T-helper 9 cell (primary cell): Measurements from ENCODE around the gene LPCAT2.

Source experiments
- DNase-seq: peaks from one replicate; pipeline ENCODE4 v3.0.0-alpha.2; 2020

LPCAT2 gene

DNA sequence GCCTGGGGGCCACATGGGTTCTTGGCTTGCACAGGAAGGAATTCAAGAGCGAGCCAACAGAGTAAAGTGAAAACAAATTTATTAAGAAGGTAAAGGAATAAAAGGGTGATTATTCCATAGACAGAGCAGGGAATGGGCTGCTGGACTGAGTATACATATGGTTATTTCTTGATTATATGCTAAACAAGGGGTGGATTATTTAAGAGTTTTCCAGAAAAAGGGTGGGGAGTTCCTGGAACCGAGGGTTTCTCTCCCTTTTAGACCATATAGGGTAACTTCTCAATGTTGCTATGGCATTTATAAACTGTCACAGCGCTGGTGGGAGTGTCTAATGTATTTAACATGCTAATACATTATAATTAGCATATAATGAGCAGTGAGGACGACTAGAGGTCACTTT, 27.8 kb upstream of the LPCAT2 start:
- DNase-seq = no peak

DNA sequence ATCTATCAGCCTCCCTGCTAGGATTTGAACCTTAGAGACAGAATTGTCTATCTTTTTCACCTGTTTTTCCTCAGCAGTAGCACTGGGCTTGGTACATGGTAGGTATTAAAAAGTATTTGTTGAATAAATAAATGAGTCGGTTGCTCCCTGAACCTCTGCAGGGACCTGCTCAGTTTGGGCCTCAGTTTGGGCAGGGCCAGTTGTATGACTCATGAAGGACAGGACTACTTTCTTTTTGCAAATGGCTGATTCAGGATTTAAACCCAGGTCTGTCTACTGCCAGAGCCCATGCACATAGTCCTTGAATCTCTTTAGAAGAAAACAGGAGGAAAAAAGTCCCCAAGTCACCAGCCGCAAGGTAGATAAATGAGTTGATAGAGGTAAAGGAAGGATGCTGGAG, 26.8 kb upstream of the LPCAT2 start:
- DNase-seq = no peak

DNA sequence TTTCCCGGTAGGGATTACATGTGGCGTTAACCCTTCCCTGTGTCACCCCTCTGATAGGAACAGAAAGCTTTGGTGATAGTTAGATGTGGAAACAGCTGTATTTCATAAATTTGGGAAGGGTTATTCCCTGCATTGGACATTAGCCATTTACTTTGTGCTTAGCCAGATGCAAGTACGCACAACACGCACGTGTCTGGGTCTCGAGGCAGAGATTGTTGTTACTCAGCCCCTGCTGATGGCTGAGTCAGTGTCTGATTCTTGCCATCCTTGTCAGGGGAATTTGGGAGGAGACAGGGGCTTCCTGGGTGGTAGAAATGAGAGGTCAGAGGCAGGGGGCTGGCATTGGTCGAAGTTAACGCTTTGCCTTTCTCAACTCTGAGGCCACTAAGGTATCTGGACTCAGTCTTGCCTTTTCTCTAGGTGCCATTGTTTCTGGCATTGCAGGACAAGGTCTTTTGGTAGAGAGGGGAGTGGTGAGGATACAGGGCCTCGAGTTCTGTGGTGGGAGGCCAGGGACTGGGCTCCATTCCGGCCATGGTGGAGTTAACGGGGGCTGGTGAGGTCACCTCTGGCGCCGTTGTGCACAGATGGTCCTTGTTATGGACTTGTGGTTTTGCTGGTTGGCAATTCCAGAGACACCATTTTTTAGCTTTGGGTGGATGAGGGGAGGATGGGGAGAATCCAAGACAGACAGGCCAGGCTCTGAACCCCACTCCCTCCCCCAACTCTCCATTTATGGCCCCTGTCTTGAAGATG, 21.6 kb upstream of the LPCAT2 start:
- no peak for DNase-seq

DNA sequence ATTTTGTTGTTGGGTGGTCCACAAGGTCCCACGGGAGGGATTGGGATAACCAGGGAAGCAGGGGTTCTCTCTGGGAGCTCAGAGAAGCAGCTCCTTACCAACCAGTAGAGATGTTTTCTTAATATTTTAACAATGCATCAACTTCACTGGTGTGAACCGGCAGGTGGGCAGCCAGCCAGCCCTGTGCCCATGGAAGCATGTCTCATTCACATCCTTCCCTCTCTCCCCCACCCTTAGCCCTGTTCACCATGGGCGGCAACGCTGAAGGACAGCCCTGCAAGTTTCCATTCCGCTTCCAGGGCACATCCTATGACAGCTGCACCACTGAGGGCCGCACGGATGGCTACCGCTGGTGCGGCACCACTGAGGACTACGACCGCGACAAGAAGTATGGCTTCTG, 20.6 kb upstream of the LPCAT2 start:
- no peak for DNase-seq

DNA sequence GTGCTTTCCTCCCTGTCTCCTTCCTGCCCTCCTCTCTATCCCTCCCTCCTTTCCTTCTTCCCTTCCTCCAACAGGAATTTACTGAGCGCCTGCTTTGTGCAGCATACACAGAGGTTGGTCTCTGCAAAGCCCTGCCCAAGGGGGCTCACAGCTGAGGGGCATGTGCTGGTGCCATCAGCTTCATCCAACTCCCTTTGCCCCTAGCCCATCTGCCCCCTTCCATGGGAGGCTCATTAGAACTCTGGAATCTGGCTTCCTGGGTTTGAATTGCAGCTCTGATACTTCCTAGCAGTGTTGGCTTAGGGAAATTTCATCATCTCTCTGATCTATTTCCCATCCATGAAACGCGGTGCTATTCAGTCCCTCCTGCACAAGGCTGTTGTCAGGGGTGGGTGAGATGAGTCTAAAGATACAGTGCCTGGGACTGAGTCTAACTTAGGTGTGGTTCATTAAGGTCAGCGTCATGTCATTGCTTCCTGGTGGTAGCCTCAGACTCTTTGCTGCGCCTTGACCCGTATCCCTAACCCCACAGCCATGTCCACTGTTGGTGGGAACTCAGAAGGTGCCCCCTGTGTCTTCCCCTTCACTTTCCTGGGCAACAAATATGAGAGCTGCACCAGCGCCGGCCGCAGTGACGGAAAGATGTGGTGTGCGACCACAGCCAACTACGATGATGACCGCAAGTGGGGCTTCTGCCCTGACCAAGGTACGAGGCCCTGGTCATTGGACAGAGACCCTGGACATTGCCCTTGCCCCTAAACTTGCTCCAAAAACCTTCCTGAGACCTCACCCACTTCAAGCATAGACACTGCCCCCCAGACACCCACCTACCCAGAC, 19.5 kb upstream of the LPCAT2 start:
- DNase-seq = no peak

DNA sequence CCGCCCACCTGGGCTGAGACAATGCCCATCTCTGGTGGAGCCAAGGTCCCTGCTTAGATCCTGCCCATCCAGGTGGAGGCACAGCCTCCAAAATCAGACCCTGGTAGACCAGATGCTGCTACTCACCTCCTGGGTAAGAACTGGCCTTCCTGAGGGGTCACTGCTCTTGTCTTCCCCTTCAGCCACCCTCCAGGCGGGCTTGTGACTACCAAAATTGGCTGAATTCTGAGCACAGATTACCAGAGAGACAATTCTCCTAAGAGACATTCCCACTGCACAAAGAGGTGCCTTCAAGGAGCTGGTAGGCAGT, 19.0 kb upstream of the LPCAT2 start:
- DNase-seq = no peak

DNA sequence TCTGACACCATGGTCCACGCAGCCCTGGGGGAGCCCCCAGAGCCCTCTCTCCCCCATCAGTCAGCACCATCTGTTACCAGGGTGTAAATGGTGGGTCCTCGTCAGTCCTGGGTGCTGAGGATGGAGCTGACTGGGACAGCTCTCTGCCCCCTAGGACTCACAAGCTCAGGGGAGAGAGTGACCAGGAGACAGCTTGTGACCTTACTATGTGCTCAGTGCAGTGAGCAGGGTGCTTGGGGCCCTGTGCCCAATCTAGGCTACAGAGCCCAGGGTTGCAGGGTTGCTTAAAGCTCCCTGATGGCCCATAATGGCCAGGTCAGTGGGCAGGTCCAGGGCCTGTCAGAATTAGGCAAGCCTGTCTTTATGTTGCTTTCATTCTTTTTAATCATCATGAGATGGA, 18.6 kb upstream of the LPCAT2 start:
- DNase-seq = no peak

DNA sequence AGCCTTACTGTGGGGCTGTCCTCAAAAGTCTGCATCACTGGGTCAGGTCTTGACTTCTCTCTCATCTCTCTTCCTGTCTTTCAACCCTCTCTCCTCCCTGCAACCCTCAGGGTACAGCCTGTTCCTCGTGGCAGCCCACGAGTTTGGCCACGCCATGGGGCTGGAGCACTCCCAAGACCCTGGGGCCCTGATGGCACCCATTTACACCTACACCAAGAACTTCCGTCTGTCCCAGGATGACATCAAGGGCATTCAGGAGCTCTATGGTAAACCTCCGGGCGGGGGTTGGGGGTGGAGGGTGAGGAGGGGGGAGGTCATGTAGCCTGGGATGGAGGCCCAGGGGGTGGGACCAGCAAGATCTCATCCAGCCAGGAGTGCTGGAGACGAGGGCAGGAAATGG, 17.2 kb upstream of the LPCAT2 start:
- DNase-seq = no peak

DNA sequence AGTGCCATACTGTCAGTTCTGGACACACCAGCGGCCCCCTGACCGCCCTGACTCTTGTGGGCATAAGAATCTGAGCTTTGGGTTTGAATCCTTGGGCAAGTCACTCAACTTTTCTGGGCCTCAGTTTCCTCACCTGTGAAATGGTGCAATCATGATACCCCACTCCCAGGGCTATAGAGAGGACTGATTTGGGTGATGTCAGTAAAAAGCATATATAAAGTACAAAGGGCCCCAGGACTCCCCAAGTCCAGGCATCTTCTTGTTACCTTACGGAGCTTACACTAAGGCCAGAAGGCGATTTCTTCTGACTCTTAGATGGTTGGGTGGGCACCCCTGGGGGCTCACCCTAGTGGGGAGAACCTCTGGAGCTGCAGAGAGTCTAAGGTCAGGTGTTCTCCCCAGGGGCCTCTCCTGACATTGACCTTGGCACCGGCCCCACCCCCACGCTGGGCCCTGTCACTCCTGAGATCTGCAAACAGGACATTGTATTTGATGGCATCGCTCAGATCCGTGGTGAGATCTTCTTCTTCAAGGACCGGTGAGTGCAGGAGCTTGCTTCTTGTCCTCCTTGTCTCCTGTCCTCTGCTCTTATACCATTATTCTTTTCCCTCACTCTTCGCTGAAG, 16.0 kb upstream of the LPCAT2 start:
- DNase-seq = no peak

DNA sequence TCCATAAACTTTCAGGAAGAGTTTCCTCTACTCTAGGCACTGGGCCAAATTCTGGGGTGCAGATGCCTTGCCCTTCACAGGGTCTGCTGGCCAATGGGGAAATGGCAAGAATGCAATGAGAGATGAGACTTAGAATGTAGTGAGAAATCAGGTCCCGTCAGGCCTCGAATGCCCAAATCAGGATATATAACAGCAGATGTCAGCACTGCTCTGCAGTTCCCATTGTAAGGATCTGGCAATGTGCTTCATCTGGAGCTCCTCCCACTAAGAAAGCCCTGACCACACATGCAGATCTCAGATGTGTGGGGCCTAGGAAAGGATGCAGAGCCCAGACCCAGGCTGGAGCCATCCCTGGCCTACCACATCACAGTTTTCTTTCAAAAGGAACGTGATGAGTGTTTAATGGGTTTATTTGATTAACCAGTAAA, 13.9 kb upstream of the LPCAT2 start:
- DNase-seq = no peak

DNA sequence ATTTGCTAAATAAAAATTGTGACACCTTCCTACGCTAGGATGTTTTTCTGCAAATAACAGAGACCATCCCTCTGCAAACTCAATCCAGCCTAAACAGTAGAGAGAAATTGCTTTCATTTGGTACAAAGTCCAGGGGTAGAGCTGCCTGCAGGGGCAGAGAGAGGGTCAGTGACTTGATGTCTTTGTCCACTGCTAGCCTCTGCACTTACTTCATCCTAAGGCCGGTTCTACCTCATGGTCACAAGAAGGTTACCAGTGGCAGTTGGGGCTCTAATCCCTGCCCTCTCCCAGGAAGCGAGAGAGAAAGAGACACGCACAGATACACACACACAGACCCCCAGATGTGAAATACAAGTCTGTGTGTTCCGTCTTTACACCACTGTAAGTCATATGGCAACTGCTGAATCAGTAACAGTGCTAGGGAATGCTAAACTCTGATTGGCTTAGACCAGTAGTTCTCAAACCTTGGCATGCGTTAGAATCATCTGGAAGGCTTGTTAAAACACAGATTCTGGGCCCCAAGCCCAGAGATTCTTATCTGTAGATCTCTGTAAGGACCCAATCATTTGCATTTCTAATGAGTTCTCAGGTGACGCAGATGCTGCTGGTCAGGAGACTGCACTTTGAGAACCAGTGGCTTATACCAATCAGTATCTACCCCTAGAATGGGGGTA, 13.1 kb upstream of the LPCAT2 start:
- no peak for DNase-seq

DNA sequence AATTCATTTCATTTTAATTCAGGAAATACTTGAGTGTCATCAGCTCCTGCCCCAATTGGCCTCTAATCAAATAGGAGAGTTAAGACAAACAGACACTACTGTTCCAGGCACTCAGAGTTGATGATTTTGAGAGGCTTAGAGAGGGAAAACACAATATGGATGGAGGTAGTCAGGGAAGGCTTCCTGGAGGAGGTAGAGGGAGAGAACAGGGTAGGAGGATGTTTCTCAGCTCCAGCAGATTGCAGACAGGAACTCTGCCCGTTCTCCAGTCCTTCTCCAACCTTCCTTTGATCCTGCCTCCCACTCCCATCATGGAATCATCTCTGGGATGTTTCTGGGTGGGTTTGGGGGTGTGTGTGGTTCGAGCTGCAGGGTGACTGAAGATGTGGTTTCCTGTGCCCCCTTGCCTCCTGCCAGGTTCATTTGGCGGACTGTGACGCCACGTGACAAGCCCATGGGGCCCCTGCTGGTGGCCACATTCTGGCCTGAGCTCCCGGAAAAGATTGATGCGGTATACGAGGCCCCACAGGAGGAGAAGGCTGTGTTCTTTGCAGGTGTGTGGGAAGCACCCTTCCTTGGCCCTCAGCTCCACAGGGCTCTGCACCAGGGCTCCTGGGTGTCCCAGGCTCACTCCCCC, 12.2 kb upstream of the LPCAT2 start:
- no peak for DNase-seq

DNA sequence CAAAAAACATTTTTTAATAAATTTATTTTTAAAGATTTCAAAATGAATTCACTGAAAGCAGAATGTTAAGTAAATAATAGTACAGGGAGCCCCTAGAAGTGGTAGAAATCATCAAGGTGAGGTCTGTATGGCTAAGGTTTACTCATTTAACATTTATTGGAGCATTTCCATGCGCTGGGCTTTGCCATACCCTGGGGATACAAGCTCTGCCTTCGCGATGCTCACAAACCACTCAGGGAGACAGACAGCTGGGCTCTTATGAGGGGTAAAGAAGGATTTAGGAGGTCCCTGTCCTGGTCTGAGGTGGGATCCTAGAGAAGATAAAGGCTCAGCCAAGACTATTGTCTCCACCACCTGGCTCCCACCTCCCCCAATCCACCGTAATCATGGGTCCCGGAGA, 11.3 kb upstream of the LPCAT2 start:
- DNase-seq = no peak

DNA sequence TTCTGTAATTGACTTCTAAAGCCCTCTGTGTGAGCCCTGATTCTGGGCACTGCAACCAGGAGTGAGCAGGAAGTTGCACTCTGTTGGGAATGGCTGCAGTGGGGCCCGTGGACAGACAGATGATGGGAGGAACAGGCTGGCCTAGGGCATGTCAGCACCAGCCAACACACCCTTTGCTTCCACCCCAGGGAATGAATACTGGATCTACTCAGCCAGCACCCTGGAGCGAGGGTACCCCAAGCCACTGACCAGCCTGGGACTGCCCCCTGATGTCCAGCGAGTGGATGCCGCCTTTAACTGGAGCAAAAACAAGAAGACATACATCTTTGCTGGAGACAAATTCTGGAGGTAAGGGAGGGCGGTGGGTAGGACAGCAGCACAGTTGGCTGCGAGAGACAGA, 10.8 kb upstream of the LPCAT2 start:
- DNase-seq = no peak

DNA sequence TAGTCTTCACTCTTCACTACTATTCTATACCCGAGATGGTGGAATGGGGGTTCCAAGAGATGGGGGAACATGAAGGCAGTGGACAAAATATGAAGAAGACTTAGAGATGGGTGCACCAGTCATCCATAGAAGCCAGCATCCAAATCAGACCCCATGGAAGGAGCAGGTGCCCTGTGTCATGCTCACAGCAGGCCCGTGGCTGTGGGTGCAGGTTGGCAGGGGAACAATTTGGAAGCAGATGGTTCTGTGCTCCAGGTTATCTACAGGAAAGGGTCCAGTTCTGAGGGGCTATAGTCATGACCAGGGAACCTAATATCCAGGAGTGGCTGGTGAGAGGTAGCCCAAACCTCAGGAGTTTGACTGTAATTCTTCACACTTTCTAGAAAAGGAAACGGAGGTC, 9.6 kb upstream of the LPCAT2 start:
- no peak for DNase-seq

DNA sequence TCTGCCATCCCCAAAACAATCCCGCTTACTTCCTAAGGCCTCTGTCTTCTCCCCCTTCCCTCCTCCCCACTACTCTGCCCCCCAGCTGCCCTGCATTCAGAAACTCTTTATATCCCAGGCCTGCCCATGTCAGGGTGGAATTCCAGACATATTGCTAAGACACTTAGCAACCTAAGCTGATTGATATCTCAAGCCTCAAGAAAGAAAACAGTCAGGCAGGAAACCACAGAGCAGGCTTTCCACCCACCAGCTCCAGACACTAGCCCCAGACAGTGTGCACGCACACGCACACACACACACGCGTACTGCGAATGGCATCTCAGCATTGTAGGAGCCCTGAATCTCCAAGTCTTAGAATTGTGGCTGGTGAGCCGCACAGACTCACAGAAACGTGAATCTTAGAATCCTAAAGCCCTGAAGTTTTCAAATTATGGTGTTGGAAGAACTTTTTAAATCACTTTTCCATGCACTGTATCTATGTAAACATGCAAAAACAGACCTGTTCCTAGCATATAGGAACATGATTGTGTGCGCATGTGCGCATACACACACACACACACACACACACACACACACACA, 8.8 kb upstream of the LPCAT2 start:
- DNase-seq = no peak

DNA sequence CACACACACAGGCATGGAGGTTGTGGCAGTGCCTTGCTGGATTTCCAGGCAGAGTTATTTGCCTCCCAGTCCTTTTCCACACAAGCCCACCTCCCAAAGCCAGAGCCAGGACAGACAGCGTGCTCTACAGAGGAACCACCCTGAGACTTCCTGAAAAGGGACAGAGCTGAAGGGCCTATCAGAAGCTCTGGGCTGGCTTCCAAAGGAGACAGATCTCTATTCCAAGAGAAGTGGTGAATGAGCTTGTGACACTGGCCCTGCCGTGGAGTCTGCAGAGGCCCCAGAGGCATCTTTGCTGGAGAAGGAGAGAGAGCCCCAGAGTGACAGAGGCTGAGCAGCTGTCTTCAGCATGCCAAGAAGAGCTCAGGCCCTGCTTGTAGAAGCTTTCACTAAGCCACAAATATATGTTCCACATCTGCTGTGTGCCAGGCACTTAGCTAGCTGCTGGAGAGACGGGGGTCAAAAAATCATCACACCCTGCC, 8.3 kb upstream of the LPCAT2 start:
- no peak for DNase-seq

DNA sequence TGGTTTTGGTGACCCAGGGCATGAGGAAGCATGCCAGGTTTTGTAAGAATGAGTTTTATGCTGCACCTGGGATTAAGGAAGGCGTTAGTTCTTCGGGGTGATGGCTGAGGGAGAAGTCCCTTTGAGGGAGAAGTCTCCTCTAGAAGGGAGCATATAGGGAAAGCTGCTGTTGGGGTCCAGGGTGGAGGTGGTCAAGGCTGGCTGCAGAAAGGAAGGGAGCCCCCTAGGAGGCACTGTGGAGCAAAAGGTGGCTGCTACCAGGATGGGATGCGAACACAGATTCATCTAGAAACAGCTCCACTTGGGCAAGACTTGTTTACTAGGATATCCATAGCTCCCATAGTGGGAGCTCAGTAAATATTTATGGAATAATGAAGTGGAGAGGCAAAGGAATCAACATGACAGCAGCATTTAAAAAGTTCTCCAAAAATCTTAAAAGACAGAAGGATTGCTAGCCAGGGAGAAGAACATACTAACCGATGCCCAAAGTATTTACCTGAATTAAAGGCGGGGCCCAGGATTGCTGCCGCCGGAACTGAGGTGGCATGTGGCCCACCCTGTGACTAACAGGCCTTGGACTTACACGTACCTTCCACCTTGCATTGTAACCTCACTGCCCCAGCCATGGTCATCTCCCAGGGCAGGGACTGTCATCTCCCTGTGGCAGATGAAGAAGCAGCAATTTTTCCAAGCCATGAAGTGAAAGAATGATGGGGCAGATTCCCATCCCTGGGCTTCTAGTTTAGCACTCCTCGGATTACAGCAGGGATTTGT, 7.1 kb upstream of the LPCAT2 start:
- DNase-seq = no peak

DNA sequence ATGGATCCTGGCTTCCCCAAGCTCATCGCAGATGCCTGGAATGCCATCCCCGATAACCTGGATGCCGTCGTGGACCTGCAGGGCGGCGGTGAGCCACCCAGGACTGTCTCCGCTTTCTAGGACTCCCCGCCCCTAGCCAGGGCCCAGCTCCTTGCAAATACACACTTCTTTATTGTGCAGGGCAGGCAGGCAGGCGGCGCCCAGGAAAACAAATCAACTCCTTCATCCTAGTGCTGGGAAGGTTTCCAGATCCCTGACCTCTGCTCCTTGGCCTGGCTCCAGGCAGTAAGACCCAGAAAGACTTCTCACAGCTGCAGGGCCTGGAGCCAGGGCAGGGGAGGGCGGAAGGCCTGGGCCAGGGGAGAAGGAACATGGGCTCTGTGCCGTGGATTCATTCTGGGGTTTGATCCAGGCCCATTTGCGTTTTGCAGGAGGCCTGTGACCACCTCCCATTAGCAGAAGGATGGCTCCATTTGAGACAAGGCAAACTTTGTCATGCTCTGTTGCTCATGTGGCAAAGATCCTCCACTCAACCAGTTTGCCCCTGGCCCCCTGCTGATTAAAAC, 6.0 kb upstream of the LPCAT2 start:
- no peak for DNase-seq

DNA sequence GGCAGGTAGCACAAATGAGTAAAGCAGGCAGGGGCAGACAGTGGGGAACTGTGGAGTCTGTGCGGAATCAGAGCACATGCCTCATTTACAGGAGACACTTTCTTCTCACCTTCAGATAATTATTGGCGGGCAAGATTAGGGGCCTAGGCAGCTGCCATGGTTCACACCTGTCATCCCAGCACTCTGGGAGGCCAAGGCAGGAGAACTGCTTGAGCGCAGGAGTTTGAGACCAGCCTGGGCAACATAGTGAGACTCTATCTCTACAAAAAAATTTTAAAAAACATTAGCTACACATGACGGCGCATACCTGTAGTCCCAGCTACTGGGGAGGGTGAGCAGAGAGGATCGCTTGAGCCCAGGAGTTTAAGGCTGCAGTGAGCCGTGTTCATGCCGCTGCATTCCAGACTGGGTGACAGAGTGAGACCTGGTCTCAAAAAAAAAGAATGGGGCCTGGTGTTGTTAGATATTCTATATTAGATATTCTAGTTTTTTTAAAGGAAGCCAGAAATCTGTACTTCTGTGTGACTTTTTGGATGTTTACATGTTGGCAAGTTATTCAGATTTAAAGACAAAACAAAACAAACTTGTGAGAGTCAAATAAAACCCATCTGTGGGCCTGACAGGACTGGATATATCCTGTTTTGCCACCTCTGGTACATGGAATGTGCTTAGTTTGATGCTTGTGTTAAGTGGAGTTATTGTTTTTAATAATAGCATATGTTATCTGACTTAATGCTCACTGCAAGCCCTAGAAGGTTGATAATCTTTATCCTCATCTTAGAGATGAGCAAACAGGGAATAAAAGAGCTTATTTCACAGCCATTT, 4.9 kb upstream of the LPCAT2 start:
- DNase-seq = no peak
